HUES48 (cell line): ENCODE data around the gene ORC5.

Experiments
- H3K27ac ChIP-seq: one replicate; pipeline ENCODE4 v1.7.0; 2013; ENCODE audit warnings: low read depth, low read length, inconsistent platforms
- H3K27me3 ChIP-seq: 2 replicates; pipeline ENCODE4 v1.6.1; 2013; ENCODE audit warnings: mild to moderate bottlenecking, low read length; ENCODE audit not compliant: control insufficient read depth, insufficient read depth
- H3K36me3 ChIP-seq: 2 replicates; pipeline ENCODE4 v1.6.1; 2013; ENCODE audit warnings: low read length; ENCODE audit not compliant: control insufficient read depth, insufficient read depth
- H3K4me1 ChIP-seq: 2 replicates; pipeline ENCODE4 v1.6.1; 2013; ENCODE audit warnings: mild to moderate bottlenecking, low read length; ENCODE audit not compliant: control insufficient read depth, insufficient read depth
- H3K4me3 ChIP-seq: 2 replicates; pipeline ENCODE4 v1.5.1; 2013; ENCODE audit warnings: mild to moderate bottlenecking, low read depth, low read length
- H3K9ac ChIP-seq: 2 replicates; pipeline ENCODE4 v1.6.1; 2013; ENCODE audit warnings: mild to moderate bottlenecking, low read depth, low read length, moderate library complexity
- H3K9me3 ChIP-seq: 2 replicates; pipeline ENCODE4 v1.6.1; 2013; ENCODE audit warnings: low read length; ENCODE audit not compliant: control insufficient read depth, insufficient read depth

The ORC5 gene

GRCh38 chr7:104231054-104232046 lies 23.5 kb upstream of the ORC5 start:
- no peak overlapping the region for H3K9ac ChIP-seq
- H3K36me3 ChIP-seq: no peaks in the 10 kb centered on the region
- H3K27me3 ChIP-seq: no peaks in the 10 kb centered on the region
- no peaks in the 10 kb centered on the region for H3K4me1 ChIP-seq
- no peaks in the 10 kb centered on the region for H3K9me3 ChIP-seq
- H3K27ac ChIP-seq: no peak overlapping the region
- no peak overlapping the region for H3K4me3 ChIP-seq

GRCh38 chr7:104230606-104231005 lies 22.8 kb upstream of the ORC5 start:
- no peak overlapping the region for H3K9ac ChIP-seq
- H3K4me1 ChIP-seq: no peaks in the 10 kb centered on the region
- no peak overlapping the region for H3K27ac ChIP-seq
- no peak overlapping the region for H3K4me3 ChIP-seq
- no peaks in the 10 kb centered on the region for H3K27me3 ChIP-seq
- no peaks in the 10 kb centered on the region for H3K36me3 ChIP-seq
- no peaks in the 10 kb centered on the region for H3K9me3 ChIP-seq

- no peaks in the 10 kb centered on the region for H3K27me3 ChIP-seq
- H3K4me3 ChIP-seq: no peak overlapping the region
- no peaks in the 10 kb centered on the region for H3K36me3 ChIP-seq
- H3K9ac ChIP-seq: no peak overlapping the region
- H3K27ac ChIP-seq: no peak overlapping the region
- no peaks in the 10 kb centered on the region for H3K4me1 ChIP-seq
- no peaks in the 10 kb centered on the region for H3K9me3 ChIP-seq
Measured at GRCh38 chr7:104228442-104228841, 20.6 kb upstream of the ORC5 start.

- Histone ChIP-seq H3K9ac (no peak overlapping the region), H3K4me1 (no peaks in the 10 kb centered on the region), H3K4me3 (no peak overlapping the region), H3K27me3 (no peaks in the 10 kb centered on the region), H3K27ac (no peak overlapping the region), H3K9me3 (no peaks in the 10 kb centered on the region), H3K36me3 (no peaks in the 10 kb centered on the region)
Measured at GRCh38 chr7:104225451-104225850, 17.6 kb upstream of the ORC5 start.

GRCh38 chr7:104217620-104218019 lies 9.8 kb upstream of the ORC5 start:
- Histone ChIP-seq H3K9ac (no peak overlapping the region), H3K27me3 (no peaks in the 10 kb centered on the region), H3K4me1 (no peaks in the 10 kb centered on the region), H3K4me3 (no peak overlapping the region), H3K9me3 (no peaks in the 10 kb centered on the region), H3K27ac (no peak overlapping the region), H3K36me3 (no peaks in the 10 kb centered on the region)

GRCh38 chr7:104209063-104209462 lies 1.2 kb upstream of the ORC5 start:
- H3K4me3 ChIP-seq: no peak overlapping the region
- no peaks in the 10 kb centered on the region for H3K27me3 ChIP-seq
- no peak overlapping the region for H3K9ac ChIP-seq
- H3K36me3 ChIP-seq: peaks cover 2% of the 10 kb centered on the region
- peaks cover 15% of the 10 kb centered on the region for H3K9me3 ChIP-seq
- no peak overlapping the region for H3K27ac ChIP-seq
- H3K4me1 ChIP-seq: peaks cover 11% of the 10 kb centered on the region; the same call in 1 of the 2 replicates

- Histone ChIP-seq H3K27me3 (no peaks in the 10 kb centered on the region), H3K4me3 (peak overlapping the region; percentile 94), H3K4me1 (peaks cover 11% of the 10 kb centered on the region; the same call in 1 of the 2 replicates), H3K9ac (peak overlapping the region; percentile 78; the same call in 1 of the 2 replicates), H3K9me3 (peaks cover 15% of the 10 kb centered on the region), H3K36me3 (peaks cover 9% of the 10 kb centered on the region), H3K27ac (no peak overlapping the region)
Measured at GRCh38 chr7:104208421-104208780, 588 bp upstream of the ORC5 start.

- Histone ChIP-seq H3K4me3 (peak overlapping the region; percentile 94), H3K27ac (peak overlapping the region; percentile 69), H3K4me1 (peaks cover 11% of the 10 kb centered on the region; the same call in 1 of the 2 replicates), H3K9ac (peak overlapping the region; percentile 78), H3K27me3 (no peaks in the 10 kb centered on the region), H3K36me3 (peaks cover 19% of the 10 kb centered on the region), H3K9me3 (peaks cover 15% of the 10 kb centered on the region)
Measured at GRCh38 chr7:104207348-104207730, 474 bp downstream of the ORC5 start.

- Histone ChIP-seq H3K27ac (no peak overlapping the region), H3K27me3 (no peaks in the 10 kb centered on the region), H3K4me3 (peak overlapping the region; percentile 94), H3K9ac (no peak overlapping the region), H3K4me1 (peaks cover 11% of the 10 kb centered on the region; the same call in 1 of the 2 replicates), H3K36me3 (peaks cover 24% of the 10 kb centered on the region), H3K9me3 (peaks cover 15% of the 10 kb centered on the region)
Measured at GRCh38 chr7:104206841-104207240, 972 bp downstream of the ORC5 start.

GRCh38 chr7:104198673-104199278 lies 9.0 kb downstream of the ORC5 start:
- no peak overlapping the region for H3K4me3 ChIP-seq
- H3K4me1 ChIP-seq: no peaks in the 10 kb centered on the region
- no peaks in the 10 kb centered on the region for H3K27me3 ChIP-seq
- peaks cover 13% of the 10 kb centered on the region for H3K9me3 ChIP-seq
- peaks cover 96% of the 10 kb centered on the region for H3K36me3 ChIP-seq
- no peak overlapping the region for H3K9ac ChIP-seq
- no peak overlapping the region for H3K27ac ChIP-seq

- no peaks in the 10 kb centered on the region for H3K4me1 ChIP-seq
- no peak overlapping the region for H3K4me3 ChIP-seq
- H3K36me3 ChIP-seq: peaks cover 74% of the 10 kb centered on the region
- H3K27me3 ChIP-seq: no peaks in the 10 kb centered on the region
- H3K9me3 ChIP-seq: peaks cover 12% of the 10 kb centered on the region
- no peak overlapping the region for H3K27ac ChIP-seq
- no peak overlapping the region for H3K9ac ChIP-seq
Measured at GRCh38 chr7:104196161-104196560, 11.7 kb downstream of the ORC5 start.
